Breast epithelium (tissue), 4 donors: Measurements from ENCODE around the gene KLHL42. TPM values are rescaled to one million over a fixed set of nuclear protein-coding genes. Genes with fewer than 3 reads are reported as not detected.

Experiments
- DNase-seq, 2 donors: peaks; one replicate each; pipeline ENCODE4 v3.0.0-alpha.2; 2019; ENCODE audit warnings: low spot score in 2 of 2
- H3K27ac ChIP-seq, 2 donors: fragments of 200-600 bp; sonication (generic) in 1 of 2; one replicate each; pipeline ENCODE4 v1.5.1; 2016 to 2019; ENCODE audit warnings: mild to moderate bottlenecking in 1 of 2
- H3K27me3 ChIP-seq, 2 donors: fragments of 200-600 bp; sonication (generic) in 1 of 2; one replicate each; pipeline versions ENCODE4 v1.5.1 to v1.6.0; 2017 to 2019; ENCODE audit warnings: control low read depth in 1 of 2, mild to moderate bottlenecking in 1 of 2
- H3K36me3 ChIP-seq: fragments of 200-600 bp; one replicate; pipeline ENCODE4 v1.5.1; 2019
- H3K4me1 ChIP-seq, 2 donors: fragments of 200-600 bp; sonication (generic); one replicate each; pipeline ENCODE4 v1.5.1; 2016 to 2019; ENCODE audit warnings: control low read depth in 1 of 2
- H3K4me3 ChIP-seq, 3 donors: fragments of 200-600 bp; sonication (generic); 1 replicate in 2 of 3; 2 replicates in 1 of 3; pipeline ENCODE4 v1.5.1; 2016 to 2019; ENCODE audit warnings: mild to moderate bottlenecking in 3 of 3, moderate library complexity in 2 of 3
- H3K9me3 ChIP-seq, 2 donors: fragments of 200-600 bp; sonication (generic) in 1 of 2; one replicate each; pipeline ENCODE4 v1.5.1; 2016 to 2019; ENCODE audit warnings: control low read depth in 1 of 2
- POLR2A ChIP-seq: fragments of 450-650 bp; IDR thresholded peaks from one replicate; pipeline ENCODE4 v1.6.1; 2016; ENCODE audit warnings: antibody characterized with exemption, mild to moderate bottlenecking, moderate library complexity
- POLR2AphosphoS5 ChIP-seq, 3 donors: sonication (generic); formaldehyde crosslinking; IDR thresholded peaks; one replicate each; pipeline ENCODE4 v1.6.1; 2017; ENCODE audit warnings: antibody characterized with exemption in 3 of 3
- intact Hi-C: fragments of 100-400 bp; cut with DNase I; formaldehyde crosslinking; loops from one replicate; pipeline ENCODE4 v1.15.1; 2023; ENCODE audit warnings: low total_unique reads
- total RNA-seq, 3 donors: library from RNA; depleted of rRNA; stranded (reverse); fragments of >200 nt; gene quantifications; one replicate each; pipeline ENCODE4 v1.1.0, GENCODE V29; 2016
- TF ChIP-seq, protein P1 (sequence below), 3 donors: fragments of 450-650 bp; IDR thresholded peaks; one replicate each; pipeline ENCODE4 v1.5.1; 2016 to 2017; ENCODE audit warnings: antibody characterized with exemption in 3 of 3, mild to moderate bottlenecking in 3 of 3, moderate library complexity in 3 of 3

KLHL42 gene
- total RNA-seq, 3 donors from 2014 or later, result 20.6 to 32.3 (median 30.8) TPM

DNA sequence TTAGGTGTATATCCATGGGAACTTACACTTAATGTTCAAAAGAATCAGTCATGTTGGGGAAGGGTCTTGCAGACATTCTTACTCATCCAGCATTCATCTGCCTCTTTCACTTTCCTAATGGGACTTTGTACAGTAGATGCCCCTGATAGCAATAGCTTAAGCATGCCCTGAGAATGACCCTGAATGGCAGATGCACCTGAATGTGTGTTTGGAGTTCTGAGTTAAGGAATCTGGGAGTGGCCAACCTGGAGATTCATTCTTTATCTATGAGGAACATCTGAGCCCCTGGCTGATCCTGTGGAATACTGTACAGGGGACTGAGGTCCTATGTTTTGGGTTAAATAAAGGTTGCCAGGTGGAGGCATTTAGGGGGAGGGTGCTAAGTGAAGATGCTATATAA is 71.3 kb downstream of the KLHL42 start:
- no peaks in the 10 kb centered on the region for H3K36me3 ChIP-seq
- H3K4me3 ChIP-seq, result no peak overlapping the region
- H3K9me3 ChIP-seq, result no peaks in the 10 kb centered on the region
- intact Hi-C loops, result no loop called here
- H3K4me1 ChIP-seq, result no peaks in the 10 kb centered on the region
- no peaks in the 10 kb centered on the region for H3K27me3 ChIP-seq
- no peak for DNase-seq
- H3K27ac ChIP-seq, result no peak overlapping the region
- TF ChIP-seq POLR2AphosphoS5 (IDR thresholded peaks at IDR 0.05) (no peak), POLR2A (no peak)
- TF ChIP-seq, protein P1, sequence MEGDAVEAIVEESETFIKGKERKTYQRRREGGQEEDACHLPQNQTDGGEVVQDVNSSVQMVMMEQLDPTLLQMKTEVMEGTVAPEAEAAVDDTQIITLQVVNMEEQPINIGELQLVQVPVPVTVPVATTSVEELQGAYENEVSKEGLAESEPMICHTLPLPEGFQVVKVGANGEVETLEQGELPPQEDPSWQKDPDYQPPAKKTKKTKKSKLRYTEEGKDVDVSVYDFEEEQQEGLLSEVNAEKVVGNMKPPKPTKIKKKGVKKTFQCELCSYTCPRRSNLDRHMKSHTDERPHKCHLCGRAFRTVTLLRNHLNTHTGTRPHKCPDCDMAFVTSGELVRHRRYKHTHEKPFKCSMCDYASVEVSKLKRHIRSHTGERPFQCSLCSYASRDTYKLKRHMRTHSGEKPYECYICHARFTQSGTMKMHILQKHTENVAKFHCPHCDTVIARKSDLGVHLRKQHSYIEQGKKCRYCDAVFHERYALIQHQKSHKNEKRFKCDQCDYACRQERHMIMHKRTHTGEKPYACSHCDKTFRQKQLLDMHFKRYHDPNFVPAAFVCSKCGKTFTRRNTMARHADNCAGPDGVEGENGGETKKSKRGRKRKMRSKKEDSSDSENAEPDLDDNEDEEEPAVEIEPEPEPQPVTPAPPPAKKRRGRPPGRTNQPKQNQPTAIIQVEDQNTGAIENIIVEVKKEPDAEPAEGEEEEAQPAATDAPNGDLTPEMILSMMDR (IDR thresholded peaks at IDR 0.05), result no peak

DNA sequence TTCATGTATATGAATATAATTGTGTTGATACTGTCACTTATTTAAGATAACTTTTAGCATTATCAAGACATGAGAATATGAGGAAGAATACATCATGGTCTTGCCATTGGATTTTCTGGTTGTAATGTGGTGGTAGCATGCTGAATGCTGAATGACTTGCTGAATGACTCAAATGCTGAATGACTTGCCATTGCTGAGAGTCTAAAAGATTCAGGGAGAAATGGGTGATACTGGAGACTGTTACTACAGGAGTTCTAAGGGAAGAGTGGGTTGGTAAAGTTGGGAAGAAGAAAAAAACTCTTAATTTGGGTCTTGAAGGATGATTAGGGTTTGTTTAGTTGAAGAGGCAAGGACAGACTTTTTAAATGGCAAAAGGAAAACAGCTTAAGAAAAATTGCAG is 72.1 kb downstream of the KLHL42 start:
- Histone ChIP-seq H3K27ac (no peak overlapping the region), H3K36me3 (no peaks in the 10 kb centered on the region), H3K4me1 (no peaks in the 10 kb centered on the region), H3K9me3 (no peaks in the 10 kb centered on the region), H3K4me3 (no peak overlapping the region), H3K27me3 (no peaks in the 10 kb centered on the region)
- intact Hi-C loops, result no loop called here
- DNase-seq, result no peak
- TF ChIP-seq, protein P1 (IDR thresholded peaks at IDR 0.05), result no peak
- TF ChIP-seq POLR2AphosphoS5 (IDR thresholded peaks at IDR 0.05), result no peak
- no peak for TF ChIP-seq POLR2A

Other genes with a start within 250 kb of the KLHL42 start
- 1 to 10 TPM in 2 of 3 donors, under 1 TPM in 1; 0.64 to 3.3 (median 1.8) TPM for gene REP15, start 83.8 kb upstream of the KLHL42 start, total RNA-seq
- 10 to 100 TPM; 37.7 to 64.1 (median 43.5) TPM for gene MRPS35, start 69.4 kb upstream of the KLHL42 start, total RNA-seq
- gene MANSC4, start within 50 bp of the KLHL42 start, total RNA-seq, result under 1 TPM in 1 of 3 donors, not detected in 2; 0.73 TPM
- 1 to 10 TPM; 2.4 to 7.5 (median 2.9) TPM for gene PTHLH, start 192.5 kb downstream of the KLHL42 start, total RNA-seq